Endothelial cell of umbilical vein (primary cell): ENCODE results near the gene STK10.

Source experiments
- CTCF ChIP-seq, 2 donors: IDR thresholded peaks; 1 replicate in 1 of 2; 2 replicates in 1 of 2; pipeline ENCODE4 v1.5.1; 2011; ENCODE audit warnings: low read length in 2 of 2, mild to moderate bottlenecking in 2 of 2, moderate library complexity in 2 of 2, control low read depth in 1 of 2, inconsistent platforms in 1 of 2, low read depth in 1 of 2; ENCODE audit not compliant: insufficient read depth in 1 of 2; ENCODE audit errors: extremely low read depth in 1 of 2
- EZH2 ChIP-seq: IDR thresholded peaks from 2 replicates; pipeline ENCODE4 v1.6.1; 2012; ENCODE audit warnings: borderline replicate concordance, low read depth, mild to moderate bottlenecking, moderate library complexity, low read length, inconsistent platforms; ENCODE audit not compliant: severe bottlenecking
- FOS ChIP-seq: IDR thresholded peaks from 2 replicates; pipeline ENCODE4 v1.6.1; 2011; ENCODE audit warnings: mild to moderate bottlenecking, low read length, moderate library complexity, borderline replicate concordance; ENCODE audit not compliant: insufficient read depth
- GATA2 ChIP-seq: IDR thresholded peaks from 2 replicates; pipeline ENCODE4 v1.7.0; 2011; ENCODE audit warnings: low read depth, mild to moderate bottlenecking, moderate library complexity, mixed read lengths, low read length; ENCODE audit not compliant: insufficient read length, insufficient read depth
- JUN ChIP-seq: IDR thresholded peaks from 2 replicates; pipeline ENCODE4 v1.6.1; 2011; ENCODE audit warnings: borderline replicate concordance, low read depth; ENCODE audit not compliant: insufficient read length, insufficient read depth
- MYC ChIP-seq: IDR thresholded peaks from one replicate; pipeline ENCODE4 v1.6.1; 2011; ENCODE audit warnings: mild to moderate bottlenecking, low read depth, low read length
- POLR2A ChIP-seq: IDR thresholded peaks from 2 replicates; pipeline ENCODE4 v1.6.1; 2012; ENCODE audit warnings: low read depth, mild to moderate bottlenecking, control low read depth, low read length
- POLR2AphosphoS5 ChIP-seq: IDR thresholded peaks from 2 replicates; pipeline ENCODE4 v1.6.1; 2012; ENCODE audit warnings: low read depth, mild to moderate bottlenecking, control low read depth, low read length, moderate library complexity; ENCODE audit not compliant: insufficient read depth
- TF ChIP-seq, protein P1 (sequence below): IDR thresholded peaks from 2 replicates; pipeline ENCODE4 v1.6.1; 2011; ENCODE audit not compliant: insufficient read depth, insufficient read length

- TF ChIP-seq CTCF (IDR thresholded peaks at IDR 0.05; ENCODE audit: extremely low read depth in 1 of 2, insufficient read depth in 1 of 2, low read depth in 1 of 2, low read length in 2 of 2) (no peak), EZH2 (no peak), POLR2A (no peak), GATA2 (no peak), POLR2AphosphoS5 (no peak), JUN (no peak), MYC (no peak), FOS (no peak)
- TF ChIP-seq, protein P1, sequence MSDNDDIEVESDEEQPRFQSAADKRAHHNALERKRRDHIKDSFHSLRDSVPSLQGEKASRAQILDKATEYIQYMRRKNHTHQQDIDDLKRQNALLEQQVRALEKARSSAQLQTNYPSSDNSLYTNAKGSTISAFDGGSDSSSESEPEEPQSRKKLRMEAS, result no peak
Measured at GRCh38 chr5:172140120-172140519, 47.9 kb downstream of the STK10 start.
